Tibial artery (tissue), 4 donors: ENCODE measurements around the gene NECTIN1.

Experiments used
- DNase-seq, 2 donors: peaks; one replicate each; pipeline ENCODE4 v3.0.0-alpha.2; 2019
- H3K27ac ChIP-seq, 2 donors: fragments of 200-600 bp; sonication (generic) in 1 of 2; 1 replicate in 1 of 2; 2 replicates in 1 of 2; pipeline ENCODE4 v1.5.1; 2018 to 2019; ENCODE audit warnings: mild to moderate bottlenecking in 1 of 2
- H3K27me3 ChIP-seq, 2 donors: fragments of 200-600 bp; sonication (generic) in 1 of 2; one replicate each; pipeline versions ENCODE4 v1.5.1 to v1.6.0; 2016 to 2019
- H3K36me3 ChIP-seq, 3 donors: fragments of 200-600 bp; sonication (generic) in 2 of 3; one replicate each; pipeline ENCODE4 v1.5.1; 2016 to 2019; ENCODE audit warnings: mild to moderate bottlenecking in 2 of 3
- H3K4me1 ChIP-seq, 4 donors: fragments of 200-600 bp; sonication (generic) in 2 of 4; 1 replicate in 3 of 4; 2 replicates in 1 of 4; pipeline ENCODE4 v1.5.1; 2016 to 2019
- H3K4me3 ChIP-seq, 2 donors: fragments of 200-600 bp; sonication (generic) in 1 of 2; 1 replicate in 1 of 2; 2 replicates in 1 of 2; pipeline ENCODE4 v1.5.1; 2018 to 2019; ENCODE audit warnings: mild to moderate bottlenecking in 2 of 2
- H3K9me3 ChIP-seq, 3 donors: fragments of 200-600 bp; sonication (generic) in 1 of 3; one replicate each; pipeline ENCODE4 v1.5.1; 2016 to 2019
- intact Hi-C: fragments of 100-400 bp; cut with DNase I; formaldehyde crosslinking; loops from one replicate; pipeline ENCODE4 v1.15.0; 2023; ENCODE audit warnings: low total_unique reads
- TF ChIP-seq, protein P1 (sequence below), 2 experiments: fragments of 200-600 bp in 1 of 2; fragments of 450-650 bp in 1 of 2; IDR thresholded peaks; one replicate each; pipeline ENCODE4 v1.5.1; 2017 to 2019; ENCODE audit warnings: antibody characterized with exemption in 2 of 2, mild to moderate bottlenecking in 1 of 2, moderate library complexity in 1 of 2

Gene NECTIN1

DNA sequence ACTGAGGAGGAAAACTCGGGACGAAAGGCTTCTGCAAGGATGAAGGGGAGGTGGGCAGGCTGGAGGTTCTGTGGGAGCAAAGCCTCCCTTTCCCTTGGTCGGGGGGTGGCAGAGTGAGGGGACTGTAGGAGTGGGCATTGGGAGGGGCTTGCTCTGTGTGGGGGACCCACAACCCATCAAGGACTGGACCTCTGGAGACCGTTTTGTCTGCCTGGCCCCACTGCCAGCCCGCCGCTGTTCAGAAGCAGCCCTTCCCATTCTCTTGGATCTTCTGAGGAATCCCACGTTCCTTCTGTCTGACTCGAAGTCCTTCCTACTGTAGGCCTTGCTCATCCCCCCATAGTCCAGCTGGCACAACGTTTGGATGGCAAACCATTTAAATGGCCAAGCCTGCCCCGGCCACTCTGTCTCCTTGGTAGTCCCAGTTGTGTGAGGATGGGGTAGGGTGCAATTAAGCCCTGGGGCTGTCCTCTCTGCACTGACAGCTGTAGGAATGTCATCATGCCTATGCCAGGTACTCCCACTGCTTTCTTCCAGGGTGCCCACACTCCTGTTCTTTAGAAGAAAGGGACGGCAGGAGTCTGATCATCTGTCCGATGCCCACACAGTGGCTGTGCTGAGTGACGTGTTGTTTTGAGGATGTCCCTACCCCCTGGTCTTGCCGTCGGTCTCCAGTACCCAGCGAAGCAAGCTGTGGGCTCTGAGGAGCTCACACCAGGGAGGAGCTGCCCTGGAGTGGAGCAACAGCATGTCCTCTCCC lies 17.0 kb upstream of the NECTIN1 start:
- Histone ChIP-seq H3K9me3 (no peaks in the 10 kb centered on the region), H3K36me3 (no peaks in the 10 kb centered on the region), H3K4me1 (peaks cover 0 to 22% (median 16%) of the 10 kb centered on the region in 4 donors), H3K27ac (no peak overlapping the region), H3K4me3 (no peak overlapping the region), H3K27me3 (peaks cover 0 to 22% of the 10 kb centered on the region in 2 donors)
- intact Hi-C loops: no loop called here
- TF ChIP-seq, protein P1, sequence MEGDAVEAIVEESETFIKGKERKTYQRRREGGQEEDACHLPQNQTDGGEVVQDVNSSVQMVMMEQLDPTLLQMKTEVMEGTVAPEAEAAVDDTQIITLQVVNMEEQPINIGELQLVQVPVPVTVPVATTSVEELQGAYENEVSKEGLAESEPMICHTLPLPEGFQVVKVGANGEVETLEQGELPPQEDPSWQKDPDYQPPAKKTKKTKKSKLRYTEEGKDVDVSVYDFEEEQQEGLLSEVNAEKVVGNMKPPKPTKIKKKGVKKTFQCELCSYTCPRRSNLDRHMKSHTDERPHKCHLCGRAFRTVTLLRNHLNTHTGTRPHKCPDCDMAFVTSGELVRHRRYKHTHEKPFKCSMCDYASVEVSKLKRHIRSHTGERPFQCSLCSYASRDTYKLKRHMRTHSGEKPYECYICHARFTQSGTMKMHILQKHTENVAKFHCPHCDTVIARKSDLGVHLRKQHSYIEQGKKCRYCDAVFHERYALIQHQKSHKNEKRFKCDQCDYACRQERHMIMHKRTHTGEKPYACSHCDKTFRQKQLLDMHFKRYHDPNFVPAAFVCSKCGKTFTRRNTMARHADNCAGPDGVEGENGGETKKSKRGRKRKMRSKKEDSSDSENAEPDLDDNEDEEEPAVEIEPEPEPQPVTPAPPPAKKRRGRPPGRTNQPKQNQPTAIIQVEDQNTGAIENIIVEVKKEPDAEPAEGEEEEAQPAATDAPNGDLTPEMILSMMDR (IDR thresholded peaks at IDR 0.05): no peak
- DNase-seq: no peak

DNA sequence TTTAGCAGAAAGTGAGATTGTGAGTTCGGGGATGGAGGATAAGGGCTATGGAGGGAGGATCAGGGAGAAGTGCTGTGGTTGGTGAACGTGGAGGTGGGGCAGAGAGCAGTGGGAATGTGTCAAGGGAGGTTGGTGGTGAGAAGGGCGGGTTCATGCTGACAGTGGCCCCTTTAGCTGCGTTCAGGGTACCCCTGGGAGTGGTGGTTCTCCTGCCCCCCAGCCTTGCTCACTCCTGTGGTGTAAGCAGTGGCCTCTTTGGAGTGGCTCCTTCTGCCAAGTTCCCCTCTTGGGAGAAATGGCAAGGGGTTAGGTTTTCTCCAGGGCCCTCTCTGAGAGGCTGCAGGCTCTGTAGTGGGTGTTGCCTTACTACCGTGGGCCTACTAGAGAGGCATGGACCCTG lies 16.1 kb upstream of the NECTIN1 start:
- TF ChIP-seq, protein P1 (IDR thresholded peaks at IDR 0.05): no peak
- H3K27me3 ChIP-seq: peaks cover 0 to 31% of the 10 kb centered on the region in 2 donors
- H3K4me3 ChIP-seq: no peak overlapping the region
- no peaks in the 10 kb centered on the region for H3K36me3 ChIP-seq
- H3K9me3 ChIP-seq: no peaks in the 10 kb centered on the region
- intact Hi-C loops: no loop called here
- H3K27ac ChIP-seq: no peak overlapping the region
- peaks cover 0 to 22% (median 16%) of the 10 kb centered on the region in 4 donors for H3K4me1 ChIP-seq
- DNase-seq: no peak

DNA sequence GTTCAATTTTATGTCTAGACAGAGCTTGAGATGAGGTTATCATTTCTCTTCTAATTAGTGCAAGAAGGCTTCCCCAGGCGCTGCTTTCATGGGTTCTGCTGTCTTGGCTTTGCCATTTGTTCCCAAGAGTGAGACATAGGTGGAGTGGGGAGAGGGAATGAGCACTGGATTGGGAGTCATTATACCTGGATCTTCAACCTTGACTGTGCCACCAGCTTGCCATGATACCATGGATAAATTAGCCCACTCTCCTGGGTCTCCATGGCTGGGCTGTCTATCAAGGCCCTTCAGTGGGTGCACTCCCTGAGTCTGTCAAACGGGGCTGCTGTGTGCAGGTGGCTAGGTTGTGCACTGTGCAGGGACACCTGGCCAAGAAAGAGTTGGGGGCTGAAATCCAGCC lies 15.6 kb upstream of the NECTIN1 start:
- intact Hi-C loops: no loop called here
- H3K4me1 ChIP-seq: peaks cover 0 to 22% (median 16%) of the 10 kb centered on the region in 4 donors
- DNase-seq: no peak

GRCh38 chr11:119743006-119743405 lies 14.0 kb upstream of the NECTIN1 start:
- intact Hi-C loops: no loop called here
- Histone ChIP-seq H3K4me3 (no peak overlapping the region), H3K4me1 (peaks cover 0 to 22% (median 16%) of the 10 kb centered on the region in 4 donors), H3K9me3 (no peaks in the 10 kb centered on the region), H3K27ac (no peak overlapping the region), H3K27me3 (peaks cover 0 to 49% of the 10 kb centered on the region in 2 donors), H3K36me3 (no peaks in the 10 kb centered on the region)
- DNase-seq: no peak
- TF ChIP-seq, protein P1 (IDR thresholded peaks at IDR 0.05): no peak

More for the DNA sequence above, 15.6 kb upstream of the NECTIN1 start:
- TF ChIP-seq, protein P1 (IDR thresholded peaks at IDR 0.05): no peak
- Histone ChIP-seq H3K27me3 (peaks cover 0 to 36% of the 10 kb centered on the region in 2 donors), H3K9me3 (no peaks in the 10 kb centered on the region), H3K27ac (no peak overlapping the region), H3K4me3 (no peak overlapping the region), H3K36me3 (no peaks in the 10 kb centered on the region)

DNA sequence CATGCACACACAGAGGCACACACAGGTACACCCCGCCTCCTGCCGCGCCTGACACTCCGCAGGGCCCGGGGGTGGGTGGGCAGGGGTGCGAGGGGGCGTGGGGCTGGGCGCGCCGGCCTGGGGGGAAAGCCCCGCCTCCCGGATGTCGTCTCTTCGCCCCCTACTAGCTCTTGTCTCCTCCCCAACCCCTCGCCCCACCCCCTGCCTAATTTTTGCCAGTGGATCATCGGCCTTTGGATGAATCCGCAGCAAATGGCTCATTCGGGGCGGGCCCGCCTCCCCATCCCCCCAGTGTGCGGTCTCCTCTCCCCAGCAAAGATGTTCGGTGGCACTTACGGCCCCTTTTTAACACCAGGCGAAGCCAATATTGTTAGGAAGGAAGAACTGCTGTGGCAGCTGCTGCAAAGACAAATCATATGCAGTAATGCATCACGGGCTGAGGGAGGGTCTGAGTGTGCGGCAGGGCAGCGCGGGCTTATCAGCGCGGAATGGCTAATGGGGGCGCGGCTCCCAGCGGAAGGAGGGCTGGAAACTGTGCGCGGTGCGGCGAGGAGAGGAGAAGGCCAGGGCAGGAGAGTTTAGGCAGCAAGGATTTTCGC lies 13.4 kb upstream of the NECTIN1 start:
- intact Hi-C loops: no loop called here
- Histone ChIP-seq H3K4me1 (peaks cover 0 to 22% (median 16%) of the 10 kb centered on the region in 4 donors), H3K4me3 (peak overlapping the region; percentile 24 to 43), H3K36me3 (no peaks in the 10 kb centered on the region), H3K9me3 (no peaks in the 10 kb centered on the region), H3K27ac (no peak overlapping the region), H3K27me3 (peaks cover 0 to 56% of the 10 kb centered on the region in 2 donors)
- TF ChIP-seq, protein P1 (IDR thresholded peaks at IDR 0.05): no peak
- no peak for DNase-seq
